Stimulated activated CD4-positive, alpha-beta T cell treated with anti-CD3 and anti-CD28 coated beads, Interleukin-12 subunit alpha, Interleukin-12 subunit beta, amount 100 ng/mL, for 4 hours (primary cell): ENCODE data around the gene SRC.

Source experiments
- DNase-seq: peaks from one replicate; pipeline ENCODE4 v3.0.0-alpha.2; 2020

The SRC gene

GRCh38 chr20:37385176-37385575, 39.2 kb downstream of the SRC start:
- no peak for DNase-seq

GRCh38 chr20:37385659-37386504, 39.9 kb downstream of the SRC start:
- no peak for DNase-seq

DNA sequence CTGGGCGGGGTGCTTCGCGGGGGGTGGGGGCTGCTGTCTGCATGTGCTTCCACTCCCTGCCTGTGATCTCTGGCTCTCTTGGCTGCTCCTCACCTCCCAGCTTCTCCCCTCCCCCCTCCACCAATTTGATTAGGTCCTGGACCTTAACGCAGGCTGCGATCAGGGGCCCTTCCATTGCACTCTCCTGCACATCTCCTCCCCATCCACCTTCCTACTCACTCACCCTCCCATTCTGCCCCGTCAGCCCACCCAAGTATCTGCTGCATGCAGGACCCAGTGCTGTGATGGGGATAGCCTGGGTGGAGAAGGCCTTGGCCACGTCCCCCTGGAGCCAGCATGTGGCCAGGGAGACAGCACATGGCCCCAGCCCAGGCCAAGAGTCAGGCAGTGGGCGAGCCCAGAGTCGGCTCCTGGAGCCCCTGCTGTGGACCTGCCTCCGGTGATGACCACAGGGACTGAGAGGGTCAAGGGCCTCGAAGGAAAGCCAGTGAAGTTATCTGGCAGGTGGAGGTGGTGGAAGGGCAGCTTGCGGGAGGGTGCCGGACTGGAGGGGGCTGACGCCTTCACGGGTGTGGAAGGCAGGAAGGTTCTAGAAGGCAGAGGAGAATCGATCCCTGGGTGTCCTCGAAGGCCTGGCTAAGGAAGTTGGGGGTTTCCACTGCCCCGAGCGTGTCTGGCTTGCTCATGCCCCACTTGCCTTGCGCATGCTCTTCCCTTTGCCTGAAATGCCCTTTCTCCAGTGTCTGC, 40.7 kb downstream of the SRC start:
- no peak for DNase-seq

DNA sequence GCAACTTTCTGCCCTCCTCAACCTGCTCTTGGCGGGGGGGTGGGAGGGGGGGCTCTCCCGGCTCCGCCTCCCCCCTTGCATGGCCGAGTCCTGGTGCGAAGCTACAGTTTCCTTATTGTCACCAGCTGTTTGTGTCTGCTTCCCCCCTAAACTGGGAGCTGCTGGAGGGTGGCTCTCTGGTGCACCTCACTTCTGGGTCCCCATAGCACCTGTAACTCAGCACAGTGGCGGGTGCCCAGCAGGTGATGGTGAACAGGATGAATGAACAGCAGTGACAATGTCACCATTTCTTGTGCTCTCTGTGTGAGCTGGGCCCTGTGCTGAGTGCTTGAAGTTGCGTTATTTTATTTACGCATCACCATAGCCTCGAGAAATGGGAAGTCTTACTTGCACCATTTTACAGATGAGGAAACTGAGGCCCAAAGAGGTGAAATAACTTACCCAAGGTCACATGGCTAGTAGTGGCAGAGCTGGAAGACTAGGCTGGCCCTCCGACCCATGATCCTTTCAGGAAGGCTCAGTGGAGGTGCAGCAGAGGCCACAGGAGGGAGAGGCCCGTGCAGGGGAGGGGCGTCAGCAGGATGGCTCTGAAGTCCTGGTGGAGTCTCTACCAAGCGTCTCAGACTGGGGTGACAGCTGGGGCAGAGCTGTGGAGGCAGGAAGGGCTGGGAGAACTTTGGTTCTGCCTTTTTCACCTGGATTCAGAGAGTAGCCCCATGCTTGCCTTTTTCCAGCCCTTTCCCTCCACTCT, 41.8 kb downstream of the SRC start:
- DNase-seq = no peak

GRCh38 chr20:37388831-37389230, 42.9 kb downstream of the SRC start:
- DNase-seq = no peak

- DNase-seq = no peak
These were observed 43.4 kb downstream of the SRC start for GRCh38 chr20:37389241-37389747.

- DNase-seq = no peak
These were observed 43.9 kb downstream of the SRC start for GRCh38 chr20:37389844-37390275.

- no peak for DNase-seq
These were observed 44.6 kb downstream of the SRC start for GRCh38 chr20:37390503-37390890.

GRCh38 chr20:37390891-37391525, 45.1 kb downstream of the SRC start:
- no peak for DNase-seq

DNA sequence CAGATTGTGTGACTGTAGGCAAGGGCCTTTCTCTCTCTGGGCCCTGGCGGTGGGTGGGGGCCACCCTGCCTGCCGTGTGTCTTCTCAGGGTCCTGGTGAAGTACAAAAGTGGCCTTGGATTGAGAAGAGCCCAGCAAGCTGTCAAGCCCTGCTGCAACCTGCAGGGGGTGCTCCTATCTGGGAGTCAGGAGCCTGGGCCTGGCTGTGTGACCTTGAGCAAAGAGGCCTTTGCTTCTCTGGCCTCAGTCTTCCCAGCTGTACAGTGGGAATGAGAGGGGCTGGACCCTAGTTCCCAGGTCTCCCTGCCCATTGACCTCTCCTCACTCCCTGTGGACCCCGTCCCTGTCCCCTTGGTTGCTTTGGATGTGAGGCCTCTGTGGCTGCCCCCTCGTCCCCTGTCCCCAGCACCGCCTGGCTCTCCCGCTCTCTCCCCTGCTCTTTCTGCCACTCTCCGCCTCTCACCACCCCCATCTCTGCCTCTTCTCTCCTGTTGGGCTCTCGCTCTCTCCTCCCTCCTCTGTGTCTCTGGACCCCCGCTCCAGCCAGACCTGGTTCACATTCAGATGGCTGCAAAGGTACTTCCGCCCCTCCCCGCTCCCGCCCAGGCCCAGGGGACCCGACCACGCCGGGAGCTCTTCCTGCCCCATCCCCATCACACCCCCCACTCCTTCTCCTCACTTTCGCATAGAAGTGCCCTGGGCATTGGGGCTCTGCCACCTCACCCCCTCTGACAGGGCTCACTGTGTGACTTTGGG, 46.7 kb downstream of the SRC start:
- no peak for DNase-seq

DNA sequence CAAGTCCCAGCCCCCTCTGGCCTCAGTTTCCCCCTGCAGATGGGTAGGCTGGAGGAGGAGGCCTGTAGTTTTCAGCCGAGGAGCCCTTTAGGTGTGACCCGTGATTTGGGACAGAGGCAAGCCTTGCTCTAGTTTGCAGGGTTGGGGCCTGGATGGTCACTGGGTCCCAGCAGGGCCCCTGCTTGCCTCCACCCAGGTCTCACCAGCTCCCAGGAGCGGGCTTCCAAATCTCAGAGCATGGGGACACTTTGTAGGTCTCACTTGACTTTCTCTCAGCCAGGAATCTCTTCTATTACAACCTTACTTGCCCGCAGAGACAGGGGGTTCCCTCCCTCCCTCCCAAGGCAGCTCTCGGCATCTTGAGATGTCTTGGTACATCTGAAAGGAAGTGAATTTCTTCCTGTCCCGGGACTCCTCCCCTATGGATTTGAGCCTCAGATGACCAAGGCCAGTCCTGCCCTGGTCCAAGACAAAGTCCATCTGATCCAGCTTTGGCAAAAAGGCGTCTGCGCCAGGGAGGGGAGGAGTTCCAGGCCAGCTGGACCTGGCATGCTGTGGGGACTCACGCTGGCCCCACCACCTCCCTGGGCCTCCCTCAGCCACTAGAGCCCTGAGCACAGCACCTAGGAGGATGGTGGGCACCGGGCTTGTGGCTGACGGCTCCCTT, 47.4 kb downstream of the SRC start:
- DNase-seq = no peak

GRCh38 chr20:37393863-37394542, 48.1 kb downstream of the SRC start:
- DNase-seq = no peak

GRCh38 chr20:37394543-37395409, 48.8 kb downstream of the SRC start:
- no peak for DNase-seq

DNA sequence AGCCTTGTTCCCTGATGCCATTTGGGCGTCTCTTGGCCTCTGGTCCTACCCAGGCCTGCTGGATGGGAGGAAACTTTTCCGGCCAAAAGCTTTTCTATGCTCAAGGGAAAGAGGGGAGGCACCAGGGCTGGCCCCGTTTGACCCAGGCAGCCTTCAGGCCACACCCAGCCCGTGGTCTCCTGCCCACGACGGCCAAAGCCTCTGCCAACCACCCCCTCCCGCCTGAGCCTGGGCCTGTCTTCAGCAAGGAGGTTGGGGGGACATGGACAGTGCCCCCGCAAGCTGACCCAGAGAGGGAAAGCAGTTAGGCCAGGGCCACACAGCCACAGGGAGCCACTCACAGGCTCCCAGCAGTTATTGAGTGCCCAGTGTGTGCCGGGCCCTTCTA, 49.5 kb downstream of the SRC start:
- no peak for DNase-seq

GRCh38 chr20:37395921-37396415, 50.0 kb downstream of the SRC start:
- DNase-seq = no peak

GRCh38 chr20:37396416-37397075, 50.6 kb downstream of the SRC start:
- no peak for DNase-seq

- DNase-seq = no peak
These were observed 51.4 kb downstream of the SRC start for GRCh38 chr20:37397076-37397953.
